Adrenal gland (tissue), 5 donors: ENCODE results near the gene PHLDB1.

ENCODE experiments used
- CTCF ChIP-seq, 6 experiments: fragments of 450-650 bp in 4 of 6; fragments of 200-600 bp in 2 of 6; sonication (generic) in 1 of 6; IDR thresholded peaks; 1 replicate in 5 of 6; 2 replicates in 1 of 6; pipeline versions ENCODE4 v1.5.1 to v1.8.0; 2016 to 2021; ENCODE audit warnings: antibody characterized with exemption in 6 of 6, mild to moderate bottlenecking in 2 of 6, moderate library complexity in 1 of 6
- POLR2A ChIP-seq, 2 donors: fragments of 450-650 bp; IDR thresholded peaks; one replicate each; pipeline ENCODE4 v1.6.1; 2017; ENCODE audit warnings: antibody characterized with exemption in 2 of 2, mild to moderate bottlenecking in 2 of 2, moderate library complexity in 1 of 2
- donor health status: DM: no; HTN: no; CAD: no.

- TF ChIP-seq CTCF (IDR thresholded peaks at IDR 0.05) (no peak), POLR2A (IDR thresholded peaks at IDR 0.05) (no peak)
Measured at GRCh38 chr11:118633979-118634378, 26.6 kb downstream of the PHLDB1 start.
